GM23338 (cell line): ENCODE measurements around the gene ZNF536. TPM values are rescaled to one million over a fixed set of nuclear protein-coding genes. Genes with fewer than 3 reads are reported as not detected.

Source experiments
- ATAC-seq: fragments of 200-7000 bp; cut with Tn5 transposase; 3 replicates; pipeline ENCODE4 v1.9.1; 2020
- DNase-seq: peaks from one replicate; pipeline ENCODE4 v3.0.0-alpha.2; 2015; ENCODE audit warnings: low spot score
- H2AFZ ChIP-seq: fragments of 200-600 bp; sonication (generic); 2 replicates; pipeline ENCODE4 v1.8.0; 2016; ENCODE audit warnings: antibody characterized with exemption, mild to moderate bottlenecking, moderate library complexity
- H3F3A ChIP-seq: fragments of 200-600 bp; sonication (generic); replicated peaks from 2 replicates; pipeline ENCODE4 v1.8.0; 2017; ENCODE audit warnings: antibody characterized with exemption, mixed run types, low read depth
- H3K27ac ChIP-seq: fragments of 200-600 bp; sonication (generic); 2 replicates; pipeline ENCODE4 v1.6.1; 2016; ENCODE audit warnings: low read depth
- H3K27me3 ChIP-seq: fragments of 200-600 bp; sonication (generic); 2 replicates; pipeline ENCODE4 v1.8.0; 2016; ENCODE audit warnings: mild to moderate bottlenecking, mixed run types, moderate library complexity; ENCODE audit not compliant: insufficient read depth
- H3K36me3 ChIP-seq: fragments of 200-600 bp; sonication (generic); 2 replicates; pipeline ENCODE4 v1.8.0; 2016; ENCODE audit warnings: mild to moderate bottlenecking; ENCODE audit not compliant: insufficient read depth
- H3K4me1 ChIP-seq: fragments of 200-600 bp; sonication (generic); 2 replicates; pipeline ENCODE4 v1.8.0; 2016; ENCODE audit warnings: mild to moderate bottlenecking, moderate library complexity; ENCODE audit not compliant: insufficient read depth
- H3K4me2 ChIP-seq: fragments of 200-600 bp; sonication (generic); 2 replicates; pipeline ENCODE4 v1.7.1; 2017; ENCODE audit warnings: mixed run types
- H3K4me3 ChIP-seq: fragments of 200-600 bp; sonication (generic); 2 replicates; pipeline ENCODE4 v1.6.1; 2016; ENCODE audit warnings: mixed run types
- H3K79me2 ChIP-seq: fragments of 200-600 bp; sonication (generic); replicated peaks from 2 replicates; pipeline ENCODE4 v1.8.0; 2017; ENCODE audit warnings: mild to moderate bottlenecking; ENCODE audit not compliant: insufficient read depth
- H3K9me2 ChIP-seq: fragments of 200-600 bp; sonication (generic); 2 replicates; pipeline ENCODE4 v1.8.0; 2017; ENCODE audit not compliant: insufficient read depth
- H4K20me1 ChIP-seq: fragments of 200-600 bp; sonication (generic); replicated peaks from 2 replicates; pipeline ENCODE4 v1.8.0; 2017; ENCODE audit warnings: mild to moderate bottlenecking; ENCODE audit not compliant: insufficient read depth
- H3K27ac Mint-ChIP-seq: 2 replicates; pipeline ENCODE4 v1.8.0; 2020; ENCODE audit warnings: inconsistent platforms, mild to moderate bottlenecking, moderate library complexity, mixed read lengths
- H3K27me3 Mint-ChIP-seq: 3 replicates; pipeline ENCODE4 v1.8.0; 2022; ENCODE audit warnings: low read depth, mild to moderate bottlenecking, moderate library complexity, mixed read lengths, inconsistent platforms; ENCODE audit not compliant: insufficient read depth, poor library complexity
- H3K36me3 Mint-ChIP-seq: 3 replicates; pipeline ENCODE4 v1.8.0; 2021; ENCODE audit warnings: low read depth, mild to moderate bottlenecking, inconsistent platforms, moderate library complexity, mixed read lengths
- H3K4me1 Mint-ChIP-seq: 3 replicates; pipeline ENCODE4 v1.8.0; 2020; ENCODE audit warnings: mild to moderate bottlenecking, inconsistent platforms, mixed read lengths
- H3K4me3 Mint-ChIP-seq: 3 replicates; pipeline ENCODE4 v1.8.0; 2021; ENCODE audit warnings: moderate library complexity, mild to moderate bottlenecking, inconsistent platforms, mixed read lengths
- H3K9me3 Mint-ChIP-seq: 3 replicates; pipeline ENCODE4 v1.8.0; 2020; ENCODE audit warnings: moderate library complexity, mild to moderate bottlenecking, inconsistent platforms, mixed read lengths
- CREB1 ChIP-seq: fragments of 250-450 bp; sonication (Bioruptor Pico); IDR thresholded peaks from 2 replicates; pipeline ENCODE4 v1.5.0; 2020; ENCODE audit warnings: low read depth, mild to moderate bottlenecking, moderate library complexity
- EZH2 ChIP-seq: fragments of 200-600 bp; sonication (generic); IDR thresholded peaks from one replicate; pipeline ENCODE4 v1.8.0; 2017; ENCODE audit warnings: antibody characterized with exemption, mild to moderate bottlenecking, low read depth; ENCODE audit not compliant: unreplicated experiment
- EZH2phosphoT487 ChIP-seq: fragments of 200-600 bp; sonication (generic); IDR thresholded peaks from one replicate; pipeline ENCODE4 v1.8.1; 2018; ENCODE audit warnings: antibody characterized with exemption; ENCODE audit not compliant: unreplicated experiment
- JUNB ChIP-seq: IDR thresholded peaks from one replicate; pipeline ENCODE4 v1.6.1; 2016; ENCODE audit warnings: antibody characterized with exemption; ENCODE audit not compliant: unreplicated experiment
- NANOG ChIP-seq: IDR thresholded peaks from 2 replicates; pipeline ENCODE4 v1.6.1; 2016; ENCODE audit warnings: antibody characterized with exemption, borderline replicate concordance
- POLR2AphosphoS5 ChIP-seq: IDR thresholded peaks from 2 replicates; pipeline ENCODE4 v1.6.1; 2016; ENCODE audit warnings: antibody characterized with exemption, low read depth
- STAT1 ChIP-seq: IDR thresholded peaks from one replicate; pipeline ENCODE4 v1.6.1; 2016; ENCODE audit warnings: antibody characterized with exemption; ENCODE audit not compliant: unreplicated experiment
- ZNF114 ChIP-seq: fragments of 250-450 bp; sonication (Bioruptor Pico); IDR thresholded peaks from 2 replicates; pipeline ENCODE4 v1.5.0; 2020; ENCODE audit warnings: mild to moderate bottlenecking, moderate library complexity
- ZNF331 ChIP-seq: fragments of 250-450 bp; sonication (Bioruptor Pico); IDR thresholded peaks from 2 replicates; pipeline ENCODE4 v1.5.0; 2020; ENCODE audit warnings: low read depth, mild to moderate bottlenecking, moderate library complexity
- polyA plus RNA-seq: library from polyadenylated mRNA; unstranded; fragments of >200 nt; fragmentation: Nextera tagmentation; extraction: Ambion mirVana; gene quantifications from 2 replicates; pipeline ENCODE4 v1.2.1, GENCODE V29; 2016
- total RNA-seq: library from RNA; depleted of rRNA; stranded (reverse); fragments of >200 nt; shearing (Covaris generic); gene quantifications from 2 replicates; pipeline ENCODE4 v1.2.3, GENCODE V29; 2014
- TF ChIP-seq, protein P1 (sequence below): IDR thresholded peaks from 2 replicates; pipeline ENCODE4 v1.6.1; 2016; ENCODE audit warnings: antibody characterized with exemption
- TF ChIP-seq, protein P2 (sequence below): fragments of 250-450 bp; sonication (Bioruptor Pico); IDR thresholded peaks from 2 replicates; pipeline ENCODE4 v1.5.0; 2020; ENCODE audit warnings: mild to moderate bottlenecking, moderate library complexity
- TF ChIP-seq, protein P3 (sequence below), 2 experiments: fragments of 200-600 bp in 1 of 2; sonication (generic) in 1 of 2; conservative IDR thresholded peaks; 2 replicates each; pipeline versions ENCODE4 v1.5.1 to v1.6.1; 2016 to 2017; ENCODE audit warnings: antibody characterized with exemption in 2 of 2, low read depth in 2 of 2, mild to moderate bottlenecking in 2 of 2, moderate library complexity in 1 of 2
- TF ChIP-seq, protein P4 (sequence below): IDR thresholded peaks from one replicate; pipeline ENCODE4 v1.6.1; 2018; ENCODE audit warnings: antibody characterized with exemption; ENCODE audit not compliant: unreplicated experiment

The ZNF536 gene
- total and polyA plus RNA-seq, 2 experiments from 2014 or later, result 0.07 TPM; not detected in 1

DNA sequence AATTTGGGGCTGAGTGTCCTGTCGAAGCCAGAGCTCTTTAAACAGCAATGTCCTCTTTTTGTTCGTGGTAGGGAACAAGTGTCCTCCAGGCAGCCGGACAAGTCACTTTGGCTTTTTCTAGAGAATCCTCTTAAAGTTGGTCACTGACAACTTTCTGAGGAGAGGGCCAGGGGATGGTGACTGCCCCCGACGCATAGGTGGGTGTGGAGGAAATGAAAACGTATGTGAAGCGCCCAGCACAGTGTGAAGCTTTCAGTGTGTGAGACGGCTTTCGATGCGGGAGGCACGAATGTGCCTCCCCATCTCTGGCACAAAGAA lies 45.8 kb upstream of the ZNF536 start:
- Mint-ChIP-seq H3K27me3 (peaks cover 2% of the 10 kb centered on the region), H3K4me1 (no peaks in the 10 kb centered on the region), H3K9me3 (no peaks in the 10 kb centered on the region; the same call in 2 of the 3 replicates), H3K4me3 (no peak overlapping the region), H3K27ac (no peak overlapping the region), H3K36me3 (no peaks in the 10 kb centered on the region; the same call in 2 of the 3 replicates)
- Histone ChIP-seq H3F3A (no peaks in the 10 kb centered on the region), H3K79me2 (no peaks in the 10 kb centered on the region), H3K9me2 (peaks cover 15% of the 10 kb centered on the region), H3K27ac (no peak overlapping the region), H2AFZ (no peak overlapping the region; the same call in 1 of the 2 replicates), H3K27me3 (no peaks in the 10 kb centered on the region), H3K36me3 (no peaks in the 10 kb centered on the region), H4K20me1 (no peaks in the 10 kb centered on the region), H3K4me2 (no peak overlapping the region), H3K4me1 (no peaks in the 10 kb centered on the region), H3K4me3 (no peak overlapping the region)
- no peak for DNase-seq
- TF ChIP-seq, protein P1, sequence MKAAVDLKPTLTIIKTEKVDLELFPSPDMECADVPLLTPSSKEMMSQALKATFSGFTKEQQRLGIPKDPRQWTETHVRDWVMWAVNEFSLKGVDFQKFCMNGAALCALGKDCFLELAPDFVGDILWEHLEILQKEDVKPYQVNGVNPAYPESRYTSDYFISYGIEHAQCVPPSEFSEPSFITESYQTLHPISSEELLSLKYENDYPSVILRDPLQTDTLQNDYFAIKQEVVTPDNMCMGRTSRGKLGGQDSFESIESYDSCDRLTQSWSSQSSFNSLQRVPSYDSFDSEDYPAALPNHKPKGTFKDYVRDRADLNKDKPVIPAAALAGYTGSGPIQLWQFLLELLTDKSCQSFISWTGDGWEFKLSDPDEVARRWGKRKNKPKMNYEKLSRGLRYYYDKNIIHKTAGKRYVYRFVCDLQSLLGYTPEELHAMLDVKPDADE, result no peak
- TF ChIP-seq EZH2 (no peak), ZNF114 (CRISPR knock-in tag) (no peak), JUNB (no peak), ZNF331 (CRISPR knock-in tag) (no peak), CREB1 (CRISPR knock-in tag) (no peak), NANOG (no peak), STAT1 (no peak), POLR2AphosphoS5 (no peak), EZH2phosphoT487 (no peak)
- TF ChIP-seq, protein P2, sequence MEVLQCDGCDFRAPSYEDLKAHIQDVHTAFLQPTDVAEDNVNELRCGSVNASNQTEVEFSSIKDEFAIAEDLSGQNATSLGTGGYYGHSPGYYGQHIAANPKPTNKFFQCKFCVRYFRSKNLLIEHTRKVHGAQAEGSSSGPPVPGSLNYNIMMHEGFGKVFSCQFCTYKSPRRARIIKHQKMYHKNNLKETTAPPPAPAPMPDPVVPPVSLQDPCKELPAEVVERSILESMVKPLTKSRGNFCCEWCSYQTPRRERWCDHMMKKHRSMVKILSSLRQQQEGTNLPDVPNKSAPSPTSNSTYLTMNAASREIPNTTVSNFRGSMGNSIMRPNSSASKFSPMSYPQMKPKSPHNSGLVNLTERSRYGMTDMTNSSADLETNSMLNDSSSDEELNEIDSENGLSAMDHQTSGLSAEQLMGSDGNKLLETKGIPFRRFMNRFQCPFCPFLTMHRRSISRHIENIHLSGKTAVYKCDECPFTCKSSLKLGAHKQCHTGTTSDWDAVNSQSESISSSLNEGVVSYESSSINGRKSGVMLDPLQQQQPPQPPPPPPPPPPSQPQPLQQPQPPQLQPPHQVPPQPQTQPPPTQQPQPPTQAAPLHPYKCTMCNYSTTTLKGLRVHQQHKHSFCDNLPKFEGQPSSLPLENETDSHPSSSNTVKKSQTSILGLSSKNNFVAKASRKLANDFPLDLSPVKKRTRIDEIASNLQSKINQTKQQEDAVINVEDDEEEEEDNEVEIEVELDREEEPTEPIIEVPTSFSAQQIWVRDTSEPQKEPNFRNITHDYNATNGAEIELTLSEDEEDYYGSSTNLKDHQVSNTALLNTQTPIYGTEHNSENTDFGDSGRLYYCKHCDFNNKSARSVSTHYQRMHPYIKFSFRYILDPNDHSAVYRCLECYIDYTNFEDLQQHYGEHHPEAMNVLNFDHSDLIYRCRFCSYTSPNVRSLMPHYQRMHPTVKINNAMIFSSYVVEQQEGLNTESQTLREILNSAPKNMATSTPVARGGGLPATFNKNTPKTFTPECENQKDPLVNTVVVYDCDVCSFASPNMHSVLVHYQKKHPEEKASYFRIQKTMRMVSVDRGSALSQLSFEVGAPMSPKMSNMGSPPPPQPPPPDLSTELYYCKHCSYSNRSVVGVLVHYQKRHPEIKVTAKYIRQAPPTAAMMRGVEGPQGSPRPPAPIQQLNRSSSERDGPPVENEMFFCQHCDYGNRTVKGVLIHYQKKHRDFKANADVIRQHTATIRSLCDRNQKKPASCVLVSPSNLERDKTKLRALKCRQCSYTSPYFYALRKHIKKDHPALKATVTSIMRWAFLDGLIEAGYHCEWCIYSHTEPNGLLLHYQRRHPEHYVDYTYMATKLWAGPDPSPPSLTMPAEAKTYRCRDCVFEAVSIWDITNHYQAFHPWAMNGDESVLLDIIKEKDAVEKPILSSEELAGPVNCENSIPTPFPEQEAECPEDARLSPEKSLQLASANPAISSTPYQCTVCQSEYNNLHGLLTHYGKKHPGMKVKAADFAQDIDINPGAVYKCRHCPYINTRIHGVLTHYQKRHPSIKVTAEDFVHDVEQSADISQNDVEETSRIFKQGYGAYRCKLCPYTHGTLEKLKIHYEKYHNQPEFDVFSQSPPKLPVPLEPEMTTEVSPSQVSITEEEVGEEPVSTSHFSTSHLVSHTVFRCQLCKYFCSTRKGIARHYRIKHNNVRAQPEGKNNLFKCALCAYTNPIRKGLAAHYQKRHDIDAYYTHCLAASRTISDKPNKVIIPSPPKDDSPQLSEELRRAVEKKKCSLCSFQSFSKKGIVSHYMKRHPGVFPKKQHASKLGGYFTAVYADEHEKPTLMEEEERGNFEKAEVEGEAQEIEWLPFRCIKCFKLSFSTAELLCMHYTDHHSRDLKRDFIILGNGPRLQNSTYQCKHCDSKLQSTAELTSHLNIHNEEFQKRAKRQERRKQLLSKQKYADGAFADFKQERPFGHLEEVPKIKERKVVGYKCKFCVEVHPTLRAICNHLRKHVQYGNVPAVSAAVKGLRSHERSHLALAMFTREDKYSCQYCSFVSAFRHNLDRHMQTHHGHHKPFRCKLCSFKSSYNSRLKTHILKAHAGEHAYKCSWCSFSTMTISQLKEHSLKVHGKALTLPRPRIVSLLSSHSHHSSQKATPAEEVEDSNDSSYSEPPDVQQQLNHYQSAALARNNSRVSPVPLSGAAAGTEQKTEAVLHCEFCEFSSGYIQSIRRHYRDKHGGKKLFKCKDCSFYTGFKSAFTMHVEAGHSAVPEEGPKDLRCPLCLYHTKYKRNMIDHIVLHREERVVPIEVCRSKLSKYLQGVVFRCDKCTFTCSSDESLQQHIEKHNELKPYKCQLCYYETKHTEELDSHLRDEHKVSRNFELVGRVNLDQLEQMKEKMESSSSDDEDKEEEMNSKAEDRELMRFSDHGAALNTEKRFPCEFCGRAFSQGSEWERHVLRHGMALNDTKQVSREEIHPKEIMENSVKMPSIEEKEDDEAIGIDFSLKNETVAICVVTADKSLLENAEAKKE, result no peak
- TF ChIP-seq, protein P3, sequence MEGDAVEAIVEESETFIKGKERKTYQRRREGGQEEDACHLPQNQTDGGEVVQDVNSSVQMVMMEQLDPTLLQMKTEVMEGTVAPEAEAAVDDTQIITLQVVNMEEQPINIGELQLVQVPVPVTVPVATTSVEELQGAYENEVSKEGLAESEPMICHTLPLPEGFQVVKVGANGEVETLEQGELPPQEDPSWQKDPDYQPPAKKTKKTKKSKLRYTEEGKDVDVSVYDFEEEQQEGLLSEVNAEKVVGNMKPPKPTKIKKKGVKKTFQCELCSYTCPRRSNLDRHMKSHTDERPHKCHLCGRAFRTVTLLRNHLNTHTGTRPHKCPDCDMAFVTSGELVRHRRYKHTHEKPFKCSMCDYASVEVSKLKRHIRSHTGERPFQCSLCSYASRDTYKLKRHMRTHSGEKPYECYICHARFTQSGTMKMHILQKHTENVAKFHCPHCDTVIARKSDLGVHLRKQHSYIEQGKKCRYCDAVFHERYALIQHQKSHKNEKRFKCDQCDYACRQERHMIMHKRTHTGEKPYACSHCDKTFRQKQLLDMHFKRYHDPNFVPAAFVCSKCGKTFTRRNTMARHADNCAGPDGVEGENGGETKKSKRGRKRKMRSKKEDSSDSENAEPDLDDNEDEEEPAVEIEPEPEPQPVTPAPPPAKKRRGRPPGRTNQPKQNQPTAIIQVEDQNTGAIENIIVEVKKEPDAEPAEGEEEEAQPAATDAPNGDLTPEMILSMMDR (conservative IDR thresholded peaks at IDR 0.05; ENCODE audit: low read depth in 2 of 2), result no peak
- TF ChIP-seq, protein P4, sequence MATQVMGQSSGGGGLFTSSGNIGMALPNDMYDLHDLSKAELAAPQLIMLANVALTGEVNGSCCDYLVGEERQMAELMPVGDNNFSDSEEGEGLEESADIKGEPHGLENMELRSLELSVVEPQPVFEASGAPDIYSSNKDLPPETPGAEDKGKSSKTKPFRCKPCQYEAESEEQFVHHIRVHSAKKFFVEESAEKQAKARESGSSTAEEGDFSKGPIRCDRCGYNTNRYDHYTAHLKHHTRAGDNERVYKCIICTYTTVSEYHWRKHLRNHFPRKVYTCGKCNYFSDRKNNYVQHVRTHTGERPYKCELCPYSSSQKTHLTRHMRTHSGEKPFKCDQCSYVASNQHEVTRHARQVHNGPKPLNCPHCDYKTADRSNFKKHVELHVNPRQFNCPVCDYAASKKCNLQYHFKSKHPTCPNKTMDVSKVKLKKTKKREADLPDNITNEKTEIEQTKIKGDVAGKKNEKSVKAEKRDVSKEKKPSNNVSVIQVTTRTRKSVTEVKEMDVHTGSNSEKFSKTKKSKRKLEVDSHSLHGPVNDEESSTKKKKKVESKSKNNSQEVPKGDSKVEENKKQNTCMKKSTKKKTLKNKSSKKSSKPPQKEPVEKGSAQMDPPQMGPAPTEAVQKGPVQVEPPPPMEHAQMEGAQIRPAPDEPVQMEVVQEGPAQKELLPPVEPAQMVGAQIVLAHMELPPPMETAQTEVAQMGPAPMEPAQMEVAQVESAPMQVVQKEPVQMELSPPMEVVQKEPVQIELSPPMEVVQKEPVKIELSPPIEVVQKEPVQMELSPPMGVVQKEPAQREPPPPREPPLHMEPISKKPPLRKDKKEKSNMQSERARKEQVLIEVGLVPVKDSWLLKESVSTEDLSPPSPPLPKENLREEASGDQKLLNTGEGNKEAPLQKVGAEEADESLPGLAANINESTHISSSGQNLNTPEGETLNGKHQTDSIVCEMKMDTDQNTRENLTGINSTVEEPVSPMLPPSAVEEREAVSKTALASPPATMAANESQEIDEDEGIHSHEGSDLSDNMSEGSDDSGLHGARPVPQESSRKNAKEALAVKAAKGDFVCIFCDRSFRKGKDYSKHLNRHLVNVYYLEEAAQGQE, result no peak
- ATAC-seq, result no peak
